Measurements from ENCODE around the gene NTM.

DNA sequence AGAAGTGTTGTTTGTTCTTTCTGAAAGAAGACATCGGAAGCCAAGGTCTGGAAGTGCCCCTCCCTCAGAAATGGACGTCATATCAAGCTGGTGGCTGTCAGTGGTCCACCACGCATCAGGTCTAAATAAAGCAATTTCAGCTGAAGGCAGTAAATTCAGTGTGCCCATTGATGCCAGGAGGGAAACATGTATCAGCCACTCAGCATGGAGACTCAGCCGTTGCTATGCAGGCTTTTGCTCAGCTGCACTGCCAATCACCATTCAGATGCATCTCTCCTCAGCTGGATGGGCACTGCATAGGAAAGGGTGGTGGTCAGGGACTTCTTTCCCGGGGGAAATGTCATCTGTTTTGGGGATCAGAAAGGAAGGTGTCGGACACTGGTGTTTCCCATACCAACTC lies 878.2 kb downstream of the NTM start:
- TF ChIP-seq EZH2 (IDR thresholded peaks at IDR 0.05; ENCODE audit: borderline replicate concordance, low read length): no peak
- TF ChIP-seq, protein P1, sequence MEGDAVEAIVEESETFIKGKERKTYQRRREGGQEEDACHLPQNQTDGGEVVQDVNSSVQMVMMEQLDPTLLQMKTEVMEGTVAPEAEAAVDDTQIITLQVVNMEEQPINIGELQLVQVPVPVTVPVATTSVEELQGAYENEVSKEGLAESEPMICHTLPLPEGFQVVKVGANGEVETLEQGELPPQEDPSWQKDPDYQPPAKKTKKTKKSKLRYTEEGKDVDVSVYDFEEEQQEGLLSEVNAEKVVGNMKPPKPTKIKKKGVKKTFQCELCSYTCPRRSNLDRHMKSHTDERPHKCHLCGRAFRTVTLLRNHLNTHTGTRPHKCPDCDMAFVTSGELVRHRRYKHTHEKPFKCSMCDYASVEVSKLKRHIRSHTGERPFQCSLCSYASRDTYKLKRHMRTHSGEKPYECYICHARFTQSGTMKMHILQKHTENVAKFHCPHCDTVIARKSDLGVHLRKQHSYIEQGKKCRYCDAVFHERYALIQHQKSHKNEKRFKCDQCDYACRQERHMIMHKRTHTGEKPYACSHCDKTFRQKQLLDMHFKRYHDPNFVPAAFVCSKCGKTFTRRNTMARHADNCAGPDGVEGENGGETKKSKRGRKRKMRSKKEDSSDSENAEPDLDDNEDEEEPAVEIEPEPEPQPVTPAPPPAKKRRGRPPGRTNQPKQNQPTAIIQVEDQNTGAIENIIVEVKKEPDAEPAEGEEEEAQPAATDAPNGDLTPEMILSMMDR (IDR thresholded peaks at IDR 0.05; ENCODE audit: low read length): no peak

Data from OCI-LY1 (cell line).